Measurements from ENCODE around the gene KRT82. TPM values are rescaled to one million over a fixed set of nuclear protein-coding genes. Genes with fewer than 3 reads are reported as not detected.

Gene KRT82
- polyA plus RNA-seq, 2 donors = not detected

DNA sequence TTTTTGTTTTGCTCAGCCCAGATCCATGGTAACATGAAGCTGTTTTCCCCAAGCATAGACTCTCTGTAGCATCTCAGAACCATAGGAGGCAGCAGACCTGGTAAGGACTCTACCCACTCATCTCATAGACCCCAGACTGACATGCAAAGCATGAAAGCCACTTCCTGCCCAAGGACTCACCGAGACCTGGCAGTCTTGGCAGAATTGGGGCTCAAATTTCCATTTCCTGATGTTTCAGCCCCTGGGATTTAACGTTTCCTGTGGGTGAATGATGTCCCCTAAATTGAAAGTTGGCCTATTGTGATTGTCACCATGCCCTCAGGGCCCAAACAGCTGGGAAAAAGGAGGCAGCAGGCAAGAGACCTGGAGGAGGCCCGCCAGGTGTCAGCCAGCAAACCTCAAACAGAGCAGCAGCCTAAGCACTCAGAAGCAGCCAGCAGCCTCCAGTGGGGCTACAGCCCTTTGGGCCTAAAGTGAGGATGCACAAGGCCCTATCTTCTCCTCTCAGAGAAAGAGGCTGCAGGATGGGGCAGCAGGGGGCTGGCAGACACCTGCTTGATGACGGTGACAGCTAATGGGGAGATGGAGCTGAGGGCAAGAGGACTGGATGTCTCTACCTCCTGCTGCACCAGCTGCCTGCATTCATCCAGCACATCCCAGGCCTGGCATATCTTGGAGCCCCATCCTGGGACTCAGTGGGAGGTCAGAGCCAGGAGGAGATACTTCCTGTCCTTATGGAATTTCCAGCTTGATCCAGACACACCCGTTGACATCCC, 47.4 kb downstream of the KRT82 start:
- H3K27me3 ChIP-seq (ENCODE audit: control insufficient read depth in 1 of 2, insufficient read depth in 2 of 2, low read length in 2 of 2) = no peaks in the 10 kb centered on the region
- H3K36me3 ChIP-seq (ENCODE audit: control insufficient read depth in 2 of 2, insufficient read depth in 2 of 2, low read length in 1 of 2) = no peaks in the 10 kb centered on the region
- no peak overlapping the region for H3K27ac ChIP-seq (ENCODE audit: low read depth in 2 of 2, low read length in 1 of 2)
- H3K4me1 ChIP-seq (ENCODE audit: control insufficient read depth in 2 of 2, insufficient read depth in 2 of 2, low read length in 1 of 2) = peaks cover 0 to 3% of the 10 kb centered on the region in 2 donors
- WGBS, 2 donors = 73% methylated on average over 5 of the region's 5 CpGs
- H3K4me3 ChIP-seq (ENCODE audit: low read depth in 1 of 2, low read length in 2 of 2) = no peak overlapping the region
- H3K9me3 ChIP-seq (ENCODE audit: control insufficient read depth in 2 of 2, insufficient read depth in 1 of 2, low read depth in 1 of 2, low read length in 1 of 2) = no peaks in the 10 kb centered on the region

GRCh38 chr12:52356762-52357580, 49.2 kb downstream of the KRT82 start:
- Histone ChIP-seq H3K36me3 (ENCODE audit: control insufficient read depth in 2 of 2, insufficient read depth in 2 of 2, low read length in 1 of 2) (no peaks in the 10 kb centered on the region), H3K27ac (ENCODE audit: low read depth in 2 of 2, low read length in 1 of 2) (no peak overlapping the region), H3K9me3 (ENCODE audit: control insufficient read depth in 2 of 2, insufficient read depth in 1 of 2, low read depth in 1 of 2, low read length in 1 of 2) (no peaks in the 10 kb centered on the region), H3K27me3 (ENCODE audit: control insufficient read depth in 1 of 2, insufficient read depth in 2 of 2, low read length in 2 of 2) (no peaks in the 10 kb centered on the region), H3K4me3 (ENCODE audit: low read depth in 1 of 2, low read length in 2 of 2) (no peak overlapping the region), H3K4me1 (ENCODE audit: control insufficient read depth in 2 of 2, insufficient read depth in 2 of 2, low read length in 1 of 2) (peaks cover 0 to 7% of the 10 kb centered on the region in 2 donors)
- 90 to 91% methylated on average over 18 to 20 of the region's 20 CpGs for WGBS, 2 donors

GRCh38 chr12:52356031-52356761, 49.9 kb downstream of the KRT82 start:
- Histone ChIP-seq H3K27me3 (ENCODE audit: control insufficient read depth in 1 of 2, insufficient read depth in 2 of 2, low read length in 2 of 2) (no peaks in the 10 kb centered on the region), H3K27ac (ENCODE audit: low read depth in 2 of 2, low read length in 1 of 2) (no peak overlapping the region), H3K9me3 (ENCODE audit: control insufficient read depth in 2 of 2, insufficient read depth in 1 of 2, low read depth in 1 of 2, low read length in 1 of 2) (no peaks in the 10 kb centered on the region), H3K4me1 (ENCODE audit: control insufficient read depth in 2 of 2, insufficient read depth in 2 of 2, low read length in 1 of 2) (peaks cover 0 to 7% of the 10 kb centered on the region in 2 donors), H3K4me3 (ENCODE audit: low read depth in 1 of 2, low read length in 2 of 2) (no peak overlapping the region), H3K36me3 (ENCODE audit: control insufficient read depth in 2 of 2, insufficient read depth in 2 of 2, low read length in 1 of 2) (no peaks in the 10 kb centered on the region)
- WGBS, 2 donors = 91 to 92% methylated on average over 56 of the region's 56 CpGs

GRCh38 chr12:52355176-52355575, 51.0 kb downstream of the KRT82 start:
- no peaks in the 10 kb centered on the region for H3K36me3 ChIP-seq (ENCODE audit: control insufficient read depth in 2 of 2, insufficient read depth in 2 of 2, low read length in 1 of 2)
- WGBS, 2 donors = 93 to 94% methylated on average over 8 of the region's 8 CpGs
- no peak overlapping the region for H3K27ac ChIP-seq (ENCODE audit: low read depth in 2 of 2, low read length in 1 of 2)
- H3K27me3 ChIP-seq (ENCODE audit: control insufficient read depth in 1 of 2, insufficient read depth in 2 of 2, low read length in 2 of 2) = no peaks in the 10 kb centered on the region
- no peaks in the 10 kb centered on the region for H3K9me3 ChIP-seq (ENCODE audit: control insufficient read depth in 2 of 2, insufficient read depth in 1 of 2, low read depth in 1 of 2, low read length in 1 of 2)
- no peak overlapping the region for H3K4me3 ChIP-seq (ENCODE audit: low read depth in 1 of 2, low read length in 2 of 2)
- H3K4me1 ChIP-seq (ENCODE audit: control insufficient read depth in 2 of 2, insufficient read depth in 2 of 2, low read length in 1 of 2) = peaks cover 0 to 6% of the 10 kb centered on the region in 2 donors

GRCh38 chr12:52354200-52354599, 51.9 kb downstream of the KRT82 start:
- 27 to 40% methylated on average over 5 of the region's 5 CpGs for WGBS, 2 donors
- H3K4me3 ChIP-seq (ENCODE audit: low read depth in 1 of 2, low read length in 2 of 2) = no peak overlapping the region
- H3K27me3 ChIP-seq (ENCODE audit: control insufficient read depth in 1 of 2, insufficient read depth in 2 of 2, low read length in 2 of 2) = no peaks in the 10 kb centered on the region
- H3K4me1 ChIP-seq (ENCODE audit: control insufficient read depth in 2 of 2, insufficient read depth in 2 of 2, low read length in 1 of 2) = peaks cover 0 to 6% of the 10 kb centered on the region in 2 donors
- H3K27ac ChIP-seq (ENCODE audit: low read depth in 2 of 2, low read length in 1 of 2) = no peak overlapping the region
- H3K9me3 ChIP-seq (ENCODE audit: control insufficient read depth in 2 of 2, insufficient read depth in 1 of 2, low read depth in 1 of 2, low read length in 1 of 2) = no peaks in the 10 kb centered on the region
- no peaks in the 10 kb centered on the region for H3K36me3 ChIP-seq (ENCODE audit: control insufficient read depth in 2 of 2, insufficient read depth in 2 of 2, low read length in 1 of 2)

GRCh38 chr12:52353766-52354165, 52.4 kb downstream of the KRT82 start:
- Histone ChIP-seq H3K4me3 (ENCODE audit: low read depth in 1 of 2, low read length in 2 of 2) (no peak overlapping the region), H3K4me1 (ENCODE audit: control insufficient read depth in 2 of 2, insufficient read depth in 2 of 2, low read length in 1 of 2) (peaks cover 0 to 6% of the 10 kb centered on the region in 2 donors), H3K9me3 (ENCODE audit: control insufficient read depth in 2 of 2, insufficient read depth in 1 of 2, low read depth in 1 of 2, low read length in 1 of 2) (no peaks in the 10 kb centered on the region), H3K36me3 (ENCODE audit: control insufficient read depth in 2 of 2, insufficient read depth in 2 of 2, low read length in 1 of 2) (no peaks in the 10 kb centered on the region), H3K27me3 (ENCODE audit: control insufficient read depth in 1 of 2, insufficient read depth in 2 of 2, low read length in 2 of 2) (no peaks in the 10 kb centered on the region), H3K27ac (ENCODE audit: low read depth in 2 of 2, low read length in 1 of 2) (no peak overlapping the region)
- WGBS, 2 donors = 76% methylated on average over 3 of the region's 3 CpGs

DNA sequence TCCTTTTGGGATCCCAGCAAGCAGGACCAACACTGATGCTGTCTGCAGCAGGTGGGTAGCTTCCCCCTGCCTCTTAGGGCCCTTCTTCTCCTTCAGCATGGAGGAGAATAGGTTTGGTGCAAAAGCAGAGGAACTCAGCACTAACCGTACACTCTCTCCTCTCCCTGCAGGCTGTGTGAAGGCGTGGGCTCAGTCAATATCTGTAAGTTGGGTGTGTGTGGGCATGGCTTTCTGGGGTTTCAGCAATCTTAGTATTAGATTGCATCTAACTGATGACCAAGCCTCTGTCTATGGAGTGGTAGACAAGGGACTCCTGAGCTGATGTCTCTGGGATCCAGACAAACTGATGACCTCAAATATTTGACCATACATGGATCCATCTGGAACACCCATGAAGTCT, 53.2 kb downstream of the KRT82 start:
- Histone ChIP-seq H3K36me3 (ENCODE audit: control insufficient read depth in 2 of 2, insufficient read depth in 2 of 2, low read length in 1 of 2) (no peaks in the 10 kb centered on the region), H3K4me1 (ENCODE audit: control insufficient read depth in 2 of 2, insufficient read depth in 2 of 2, low read length in 1 of 2) (peaks cover 0 to 6% of the 10 kb centered on the region in 2 donors), H3K27me3 (ENCODE audit: control insufficient read depth in 1 of 2, insufficient read depth in 2 of 2, low read length in 2 of 2) (no peaks in the 10 kb centered on the region), H3K27ac (ENCODE audit: low read depth in 2 of 2, low read length in 1 of 2) (no peak overlapping the region), H3K4me3 (ENCODE audit: low read depth in 1 of 2, low read length in 2 of 2) (no peak overlapping the region), H3K9me3 (ENCODE audit: control insufficient read depth in 2 of 2, insufficient read depth in 1 of 2, low read depth in 1 of 2, low read length in 1 of 2) (no peaks in the 10 kb centered on the region)
- 80 to 92% methylated on average over 2 of the region's 2 CpGs for WGBS, 2 donors

- WGBS, 2 donors = 32 to 38% methylated on average over 9 of the region's 9 CpGs
- Histone ChIP-seq H3K4me3 (ENCODE audit: low read depth in 1 of 2, low read length in 2 of 2) (no peak overlapping the region), H3K4me1 (ENCODE audit: control insufficient read depth in 2 of 2, insufficient read depth in 2 of 2, low read length in 1 of 2) (peaks cover 0 to 8% of the 10 kb centered on the region in 2 donors), H3K27me3 (ENCODE audit: control insufficient read depth in 1 of 2, insufficient read depth in 2 of 2, low read length in 2 of 2) (no peaks in the 10 kb centered on the region), H3K27ac (ENCODE audit: low read depth in 2 of 2, low read length in 1 of 2) (no peak overlapping the region), H3K9me3 (ENCODE audit: control insufficient read depth in 2 of 2, insufficient read depth in 1 of 2, low read depth in 1 of 2, low read length in 1 of 2) (no peaks in the 10 kb centered on the region), H3K36me3 (ENCODE audit: control insufficient read depth in 2 of 2, insufficient read depth in 2 of 2, low read length in 1 of 2) (no peaks in the 10 kb centered on the region)
Observed at GRCh38 chr12:52351196-52352059, 54.7 kb downstream of the KRT82 start.

DNA sequence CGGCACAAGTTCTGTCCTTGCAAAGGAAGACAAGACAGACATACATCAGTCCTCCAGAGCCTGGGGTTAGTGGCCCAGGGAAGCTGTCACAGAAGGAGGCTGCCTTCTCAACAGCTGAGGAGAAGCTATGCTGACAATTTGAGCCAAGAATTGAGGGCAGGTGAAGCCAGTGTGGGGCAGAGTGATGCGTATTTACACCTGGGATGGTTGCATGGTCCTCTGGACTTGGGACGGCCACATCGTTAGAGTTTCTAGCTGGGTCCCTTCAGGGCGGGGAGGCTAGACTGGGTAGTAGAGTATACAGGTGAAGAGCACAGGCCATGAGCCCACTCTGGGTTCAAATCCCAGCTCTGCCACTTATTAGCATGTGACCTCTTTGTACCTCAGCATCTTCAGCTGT, 55.3 kb downstream of the KRT82 start:
- Histone ChIP-seq H3K4me1 (ENCODE audit: control insufficient read depth in 2 of 2, insufficient read depth in 2 of 2, low read length in 1 of 2) (peaks cover 0 to 8% of the 10 kb centered on the region in 2 donors), H3K4me3 (ENCODE audit: low read depth in 1 of 2, low read length in 2 of 2) (no peak overlapping the region), H3K36me3 (ENCODE audit: control insufficient read depth in 2 of 2, insufficient read depth in 2 of 2, low read length in 1 of 2) (no peaks in the 10 kb centered on the region), H3K27me3 (ENCODE audit: control insufficient read depth in 1 of 2, insufficient read depth in 2 of 2, low read length in 2 of 2) (no peaks in the 10 kb centered on the region), H3K9me3 (ENCODE audit: control insufficient read depth in 2 of 2, insufficient read depth in 1 of 2, low read depth in 1 of 2, low read length in 1 of 2) (no peaks in the 10 kb centered on the region), H3K27ac (ENCODE audit: low read depth in 2 of 2, low read length in 1 of 2) (no peak overlapping the region)
- 91 to 97% methylated on average over 5 of the region's 5 CpGs for WGBS, 2 donors

All from esophagus (tissue), 2 donors.